Stimulated activated CD4-positive, alpha-beta T cell treated with anti-CD3 and anti-CD28 coated beads, Interleukin-4, amount 100 ng/mL, for 4 hours (primary cell): Measurements from ENCODE around the gene ANKRD2.
"Not testable (repeated sequence)": the region's sequence is repeated elsewhere in the genome, so short reads cannot be mapped to it uniquely, and the experiment has no call there.

Experiments used
- DNase-seq, 2 experiments: peaks; one replicate each; pipeline ENCODE4 v3.0.0-alpha.2; 2020

The ANKRD2 gene

GRCh38 chr10:97574374-97575126 lies 2.0 kb downstream of the ANKRD2 start:
- no peak for DNase-seq

- no peak for DNase-seq
Observed at GRCh38 chr10:97575127-97575668, 2.6 kb downstream of the ANKRD2 start.

- DNase-seq, result not testable (repeated sequence)
Observed at GRCh38 chr10:97576487-97576886, 3.9 kb downstream of the ANKRD2 start.

- no peak for DNase-seq
Observed at GRCh38 chr10:97577701-97578100, 5.1 kb downstream of the ANKRD2 start.

GRCh38 chr10:97578171-97578844 lies 5.7 kb downstream of the ANKRD2 start:
- DNase-seq, result no peak

GRCh38 chr10:97580421-97581367 lies 8.1 kb downstream of the ANKRD2 start:
- DNase-seq, result no peak

GRCh38 chr10:97582169-97582568 lies 9.6 kb downstream of the ANKRD2 start:
- DNase-seq, result no peak

- no peak for DNase-seq
Observed at GRCh38 chr10:97583476-97583875, 10.9 kb downstream of the ANKRD2 start.

- no peak for DNase-seq
Observed at GRCh38 chr10:97584060-97584797, 11.7 kb downstream of the ANKRD2 start, which contains the start of gene HOGA1. TSS of gene HOGA1 (plus strand) at chr10:97584389. CDS start at chr10:97584704, 315 bp downstream.

GRCh38 chr10:97584798-97585438 lies 12.3 kb downstream of the ANKRD2 start:
- DNase-seq, result no peak

GRCh38 chr10:97585439-97585811 lies 12.8 kb downstream of the ANKRD2 start:
- DNase-seq, result no peak

- DNase-seq, result no peak
Observed at GRCh38 chr10:97587183-97587582, 14.6 kb downstream of the ANKRD2 start.

GRCh38 chr10:97589479-97589878 lies 16.9 kb downstream of the ANKRD2 start, which contains the start of gene C10orf62:
TSS of gene C10orf62 (plus strand) at chr10:97589721. CDS start at chr10:97589898, 177 bp downstream.
- DNase-seq, result no peak

GRCh38 chr10:97590082-97590747 lies 17.6 kb downstream of the ANKRD2 start:
- DNase-seq, result no peak

GRCh38 chr10:97590748-97591495 lies 18.3 kb downstream of the ANKRD2 start:
- DNase-seq, result no peak

GRCh38 chr10:97593421-97593820 lies 20.8 kb downstream of the ANKRD2 start:
- DNase-seq, result no peak

- no peak for DNase-seq
Observed at GRCh38 chr10:97596101-97597082, 23.8 kb downstream of the ANKRD2 start.

- no peak for DNase-seq
Observed at GRCh38 chr10:97597778-97598177, 25.2 kb downstream of the ANKRD2 start.
